ENCODE results near the gene SNAPC2.
"Not testable (repeated sequence)": the region's sequence is repeated elsewhere in the genome, so short reads cannot be mapped to it uniquely, and the experiment has no call there.

SNAPC2 gene

DNA sequence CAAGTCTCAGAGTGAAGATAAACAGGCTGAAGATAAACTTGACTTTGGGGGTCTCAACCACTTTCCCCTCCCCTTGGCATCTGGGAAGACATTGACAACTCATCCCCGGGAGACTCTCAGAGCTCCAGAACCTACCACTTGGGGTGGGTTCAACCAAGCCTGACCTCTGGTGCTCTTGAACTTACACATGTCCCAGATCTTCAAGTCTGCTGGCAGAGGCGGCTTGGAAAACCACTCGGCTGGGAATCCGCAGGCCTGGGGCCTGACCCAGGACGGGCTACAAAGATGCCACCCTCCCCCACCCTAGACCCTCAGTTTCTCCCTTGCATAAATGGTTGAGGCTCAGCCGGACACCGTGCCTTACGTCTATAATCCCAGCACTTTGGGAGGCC lies 31.3 kb upstream of the SNAPC2 start:
- DNase-seq (ENCODE audit: low read depth in 2 of 2), result no peak

DNA sequence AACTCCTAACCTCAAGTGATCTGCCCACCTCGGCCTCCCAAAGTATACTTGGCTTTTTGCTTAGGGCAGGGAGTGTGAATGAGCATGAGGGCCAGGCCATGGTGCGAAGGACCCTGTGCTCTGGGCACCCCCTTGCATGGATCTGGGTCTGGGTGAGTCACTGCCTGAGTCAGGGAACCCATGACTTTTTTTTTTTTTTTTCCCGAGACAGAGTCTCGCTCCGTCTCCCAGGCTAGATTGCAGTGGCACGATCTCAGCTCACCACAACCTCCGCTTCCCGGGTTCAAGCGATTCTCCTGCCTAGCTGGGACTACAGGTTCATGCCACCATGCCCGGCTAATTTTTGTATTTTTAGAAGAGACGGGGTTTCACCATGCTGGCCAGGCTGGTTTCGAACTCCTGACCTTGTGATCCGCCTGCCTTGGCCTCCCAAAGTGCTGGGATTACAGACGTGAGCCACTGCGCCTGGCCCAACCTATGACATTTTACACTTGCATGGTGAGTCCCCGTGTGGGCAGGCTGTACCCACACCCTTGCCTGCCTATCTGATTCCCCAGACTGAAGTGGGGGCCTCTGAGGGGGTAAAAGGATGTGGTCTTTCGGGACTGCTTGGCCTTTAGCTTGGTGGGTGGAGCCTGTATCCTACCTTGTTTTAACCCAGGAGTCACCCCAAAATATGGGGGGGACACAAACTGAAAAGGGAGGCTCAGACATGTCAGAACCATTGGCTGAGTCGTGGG lies 26.6 kb upstream of the SNAPC2 start:
- DNase-seq (ENCODE audit: low read depth in 2 of 2), result not testable (repeated sequence)

DNA sequence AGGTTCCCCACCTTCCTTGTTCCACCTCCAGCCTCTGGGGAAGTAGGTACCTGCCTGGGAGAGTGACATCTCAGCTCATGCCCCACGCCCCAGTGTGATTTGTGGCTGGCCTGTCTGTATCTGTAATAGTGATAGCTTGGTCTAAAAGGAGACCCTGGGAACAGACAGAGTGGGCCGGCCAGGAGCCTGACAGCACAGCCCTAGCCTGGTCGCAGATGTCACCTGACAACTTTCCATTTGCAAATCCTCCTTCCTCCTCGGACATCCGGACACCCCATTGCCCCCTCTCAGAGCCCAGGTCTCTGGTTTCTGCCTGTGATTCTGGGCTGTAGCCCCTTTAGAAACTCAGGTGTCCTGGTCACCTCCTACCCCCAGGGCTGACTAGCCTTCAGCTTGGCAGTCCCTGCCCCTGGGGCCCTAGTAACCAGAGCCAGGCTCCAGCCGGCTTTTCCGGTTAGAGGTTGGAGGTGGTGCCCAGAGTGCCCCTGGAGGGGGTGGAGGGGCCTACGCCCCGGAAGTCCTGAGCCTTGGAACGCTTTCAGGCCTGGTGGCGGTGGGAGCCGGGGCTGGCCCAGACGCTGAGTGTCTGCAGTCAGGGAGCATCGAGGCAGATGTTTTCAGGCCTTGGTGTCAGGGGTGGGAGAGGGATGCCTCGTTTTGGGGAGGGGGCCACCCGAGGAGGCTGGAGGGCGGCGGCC lies 25.4 kb upstream of the SNAPC2 start:
- no peak for DNase-seq (ENCODE audit: low read depth in 2 of 2)

DNA sequence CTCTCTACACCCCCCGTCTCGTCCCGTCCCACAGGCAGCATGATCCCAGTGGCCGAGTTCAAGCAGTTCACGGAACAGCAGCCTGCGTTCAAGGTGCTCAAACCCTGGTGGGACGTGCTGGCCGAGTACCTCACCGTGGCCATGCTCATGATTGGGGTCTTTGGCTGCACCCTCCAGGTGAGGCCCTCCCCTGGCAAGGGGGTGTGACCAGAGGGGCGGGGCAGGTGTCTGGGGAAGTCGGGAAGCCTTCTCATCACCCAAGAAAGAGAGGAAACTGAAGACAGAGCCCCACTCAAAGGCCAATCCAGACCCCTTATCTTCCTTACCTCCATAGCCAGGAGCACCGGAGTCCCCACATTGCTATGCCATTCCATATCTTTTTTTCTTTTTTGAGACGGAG lies 24.6 kb upstream of the SNAPC2 start:
- no peak for DNase-seq (ENCODE audit: low read depth in 2 of 2)

DNA sequence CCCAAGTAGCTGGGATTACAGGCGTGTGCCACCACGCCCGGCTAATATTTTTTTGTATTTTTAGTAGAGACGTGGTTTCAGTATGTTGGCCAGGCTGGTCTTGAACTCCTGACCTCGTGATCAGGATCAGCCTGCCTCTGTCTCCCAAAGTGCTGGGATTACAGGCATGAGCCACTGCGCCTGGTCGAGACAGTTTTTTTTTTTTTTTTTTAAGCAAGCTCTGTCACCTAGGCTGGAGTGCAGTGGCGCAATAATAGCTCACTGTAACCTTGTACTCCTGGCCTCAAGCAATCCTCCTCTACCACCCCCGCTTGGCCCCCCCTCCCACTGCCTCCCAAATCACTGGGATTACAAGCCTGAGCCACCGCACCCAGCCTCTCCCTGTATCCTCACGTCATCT lies 22.8 kb upstream of the SNAPC2 start:
- DNase-seq (ENCODE audit: low read depth in 2 of 2), result no peak

DNA sequence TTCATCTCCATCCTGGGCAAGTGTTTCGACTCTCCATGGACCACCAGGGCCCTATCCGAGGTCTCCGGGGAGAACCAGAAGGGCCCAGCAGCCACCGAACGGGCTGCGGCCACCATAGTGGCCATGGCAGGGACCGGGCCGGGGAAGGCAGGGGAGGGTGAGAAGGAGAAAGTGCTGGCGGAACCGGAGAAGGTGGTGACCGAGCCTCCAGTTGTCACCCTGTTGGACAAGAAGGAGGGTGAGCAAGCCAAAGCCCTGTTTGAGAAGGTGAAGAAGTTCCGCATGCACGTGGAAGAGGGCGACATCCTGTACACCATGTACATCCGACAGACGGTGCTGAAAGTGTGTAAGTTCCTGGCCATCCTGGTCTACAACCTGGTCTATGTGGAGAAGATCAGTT lies 21.2 kb upstream of the SNAPC2 start:
- DNase-seq (ENCODE audit: low read depth in 2 of 2), result no peak

DNA sequence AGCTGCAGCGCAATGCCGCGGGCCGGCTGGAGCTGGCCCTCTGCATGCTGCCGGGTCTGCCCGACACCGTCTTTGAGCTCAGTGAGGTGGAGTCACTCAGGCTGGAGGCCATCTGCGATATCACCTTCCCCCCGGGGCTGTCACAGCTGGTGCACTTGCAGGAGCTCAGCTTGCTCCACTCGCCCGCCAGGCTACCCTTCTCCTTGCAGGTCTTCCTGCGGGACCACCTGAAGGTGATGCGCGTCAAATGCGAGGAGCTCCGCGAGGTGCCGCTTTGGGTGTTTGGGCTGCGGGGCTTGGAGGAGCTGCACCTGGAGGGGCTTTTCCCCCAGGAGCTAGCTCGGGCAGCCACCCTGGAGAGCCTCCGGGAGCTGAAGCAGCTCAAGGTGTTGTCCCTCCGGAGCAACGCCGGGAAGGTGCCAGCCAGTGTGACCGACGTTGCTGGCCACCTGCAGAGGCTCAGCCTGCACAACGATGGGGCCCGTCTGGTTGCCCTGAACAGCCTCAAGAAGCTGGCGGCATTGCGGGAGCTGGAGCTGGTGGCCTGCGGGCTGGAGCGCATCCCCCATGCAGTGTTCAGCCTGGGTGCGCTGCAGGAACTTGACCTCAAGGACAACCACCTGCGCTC lies 20.3 kb upstream of the SNAPC2 start:
- no peak for DNase-seq (ENCODE audit: low read depth in 2 of 2)

DNA sequence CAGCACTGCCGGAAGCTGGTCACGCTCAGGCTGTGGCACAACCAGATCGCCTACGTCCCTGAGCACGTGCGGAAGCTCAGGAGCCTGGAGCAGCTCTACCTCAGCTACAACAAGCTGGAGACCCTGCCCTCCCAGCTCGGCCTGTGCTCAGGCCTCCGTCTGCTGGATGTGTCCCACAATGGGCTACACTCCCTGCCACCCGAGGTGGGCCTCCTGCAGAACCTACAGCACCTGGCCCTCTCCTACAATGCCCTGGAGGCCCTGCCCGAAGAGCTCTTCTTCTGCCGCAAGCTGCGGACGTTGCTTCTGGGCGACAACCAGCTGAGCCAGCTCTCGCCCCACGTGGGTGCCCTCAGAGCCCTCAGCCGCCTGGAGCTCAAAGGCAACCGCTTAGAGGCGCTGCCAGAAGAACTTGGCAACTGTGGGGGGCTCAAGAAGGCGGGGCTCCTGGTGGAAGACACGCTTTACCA lies 19.7 kb upstream of the SNAPC2 start:
- DNase-seq (ENCODE audit: low read depth in 2 of 2), result no peak

DNA sequence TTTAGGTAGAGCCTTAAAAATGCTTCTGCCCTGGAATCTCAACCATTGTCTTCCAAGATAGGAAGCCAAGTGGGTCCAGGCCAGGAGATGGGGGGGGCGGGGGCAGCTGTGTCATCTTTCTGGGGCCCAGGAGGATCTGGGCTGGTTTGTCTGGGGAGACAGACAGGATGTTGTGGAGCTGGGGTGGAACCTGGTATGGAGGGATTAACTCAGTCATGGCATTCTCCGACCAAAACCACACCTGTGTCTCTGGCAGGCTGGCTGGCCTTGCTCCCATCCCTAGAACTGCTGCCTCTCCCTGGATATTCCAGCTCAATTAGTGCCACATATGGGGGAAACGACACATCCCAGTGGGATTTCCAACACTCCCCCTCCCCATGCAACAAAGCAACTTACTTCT lies 19.2 kb upstream of the SNAPC2 start:
- DNase-seq (ENCODE audit: low read depth in 2 of 2), result no peak

DNA sequence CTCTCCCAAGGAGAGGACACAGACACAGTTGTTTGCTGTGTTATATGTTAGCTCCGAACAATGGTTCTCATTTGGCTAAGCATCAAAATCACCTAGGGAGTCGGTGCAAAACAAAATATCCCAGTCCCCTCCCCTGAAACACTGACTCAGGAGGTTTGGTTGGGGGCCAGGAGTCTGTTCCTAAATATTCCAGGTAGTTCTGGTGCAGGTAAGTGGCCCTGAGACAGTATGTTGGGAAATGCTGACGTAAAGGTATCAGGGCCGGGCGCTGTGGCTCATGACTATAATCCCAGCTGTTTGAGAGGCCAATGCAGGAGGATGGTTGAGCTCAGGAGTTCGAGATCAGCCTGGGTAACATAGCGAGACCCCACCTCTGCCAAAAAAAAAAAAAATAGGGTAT lies 18.8 kb upstream of the SNAPC2 start:
- DNase-seq (ENCODE audit: low read depth in 2 of 2), result no peak

DNA sequence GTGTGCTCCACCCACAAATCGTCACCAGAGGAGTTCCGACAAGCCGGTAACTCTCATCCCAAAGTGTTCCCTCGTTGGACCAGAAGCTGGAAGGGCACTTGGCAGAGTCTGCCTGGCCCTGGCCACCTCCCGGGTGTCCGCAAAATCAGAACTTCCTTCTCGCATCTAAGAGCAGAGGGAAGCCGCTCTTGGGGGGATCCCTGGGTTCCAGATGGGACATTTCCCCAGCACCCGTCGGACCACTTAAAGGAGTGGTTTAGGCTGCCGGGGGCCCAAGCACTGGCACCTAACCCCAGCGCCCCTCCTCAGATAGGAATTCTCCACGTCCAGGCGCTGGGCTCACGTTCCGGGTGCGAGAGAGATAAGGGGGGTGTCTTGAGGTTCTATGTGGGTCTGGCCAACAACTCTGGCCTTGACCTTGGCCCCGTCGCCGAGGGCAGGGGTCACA lies 17.3 kb upstream of the SNAPC2 start:
- DNase-seq (ENCODE audit: low read depth in 2 of 2), result no peak

DNA sequence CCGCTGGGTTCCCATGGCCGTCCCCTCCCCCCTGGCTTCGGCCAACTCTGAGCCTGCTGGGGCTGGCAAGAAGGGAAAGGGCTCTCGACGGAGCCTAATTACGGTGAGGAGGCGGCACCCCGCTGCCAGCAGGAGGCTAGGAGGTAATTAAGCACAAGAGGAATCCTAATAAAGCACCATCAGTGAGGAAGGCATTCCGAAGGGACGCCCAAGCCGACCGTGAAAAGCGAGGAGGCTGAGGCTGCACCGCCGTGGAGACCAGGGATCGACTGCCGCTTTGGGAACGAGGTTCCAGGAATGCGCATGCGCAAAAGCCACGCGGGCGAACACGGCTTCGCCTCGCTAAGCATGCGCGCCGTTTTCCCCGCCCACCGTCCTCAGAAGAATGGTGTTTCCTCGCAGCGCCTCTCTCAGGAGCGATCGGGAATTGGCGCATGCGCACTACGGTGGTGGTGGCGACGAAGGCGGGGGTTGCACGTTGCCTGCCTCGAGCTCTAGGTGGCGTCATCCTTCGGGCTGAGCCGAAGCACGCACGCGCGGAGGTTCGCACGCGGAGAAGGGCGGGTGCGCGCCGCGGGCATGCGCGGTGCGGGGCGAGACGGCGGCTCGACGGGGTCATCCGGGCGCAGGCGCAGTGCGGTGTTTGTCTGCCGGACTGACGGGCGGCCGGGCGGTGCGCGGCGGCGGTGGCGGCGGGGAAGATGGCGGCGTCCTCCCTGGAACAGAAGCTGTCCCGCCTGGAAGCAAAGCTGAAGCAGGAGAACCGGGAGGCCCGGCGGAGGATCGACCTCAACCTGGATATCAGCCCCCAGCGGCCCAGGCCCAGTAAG lies 16.7 kb upstream of the SNAPC2 start, which contains the start of gene MAP2K7:
TSS of gene MAP2K7 (plus strand) at position 634 of the 830 bp plus-strand sequence. CDS start at position 702, 68 bp downstream.
- DNase-seq (ENCODE audit: low read depth in 2 of 2), result peak; percentile 100

DNA sequence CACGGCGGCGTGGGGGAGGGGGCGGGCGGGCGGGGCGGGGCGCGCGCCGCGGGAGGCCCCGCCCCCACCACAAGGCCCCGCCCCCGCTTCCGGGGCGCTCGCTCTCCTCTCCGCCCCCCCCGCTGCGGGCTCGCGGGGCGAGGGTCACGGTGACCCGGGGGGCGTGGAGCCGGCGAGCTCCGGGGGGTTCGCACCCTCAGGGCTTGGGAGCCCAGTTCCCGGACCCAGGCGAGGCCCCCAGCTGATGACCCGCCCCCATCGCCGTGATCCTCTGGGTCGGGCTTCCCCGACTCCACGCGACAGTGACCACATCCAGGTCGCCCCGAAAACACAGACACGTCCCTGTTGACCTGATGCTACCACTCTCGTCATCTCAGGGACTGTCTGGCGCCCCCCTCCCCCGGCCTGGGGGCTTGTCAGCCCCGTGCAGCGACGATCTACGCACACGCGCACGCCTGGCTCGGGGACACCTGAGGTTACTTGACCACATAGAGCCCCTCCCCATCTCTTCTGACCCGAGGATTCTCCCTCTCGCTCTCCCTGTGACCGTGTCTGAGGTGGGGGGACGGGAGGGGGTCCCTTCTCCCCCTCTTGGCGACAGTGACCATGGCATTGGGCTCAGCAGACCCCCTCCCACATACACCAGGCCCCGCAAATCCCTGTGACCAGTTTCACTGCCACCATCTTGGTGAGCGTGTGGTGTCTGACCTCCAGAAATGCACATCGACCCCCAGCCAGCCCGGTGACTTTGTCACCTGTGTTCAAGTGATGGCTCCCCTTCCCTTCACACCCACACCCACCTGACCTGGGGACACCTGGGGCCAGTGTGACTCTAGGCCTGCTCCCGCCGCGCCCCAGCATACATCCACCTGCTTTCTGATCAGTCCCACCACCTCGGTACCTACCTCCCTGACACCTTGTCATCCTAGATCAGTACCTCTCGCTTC lies 15.8 kb upstream of the SNAPC2 start:
- DNase-seq (ENCODE audit: low read depth in 2 of 2), result no peak

DNA sequence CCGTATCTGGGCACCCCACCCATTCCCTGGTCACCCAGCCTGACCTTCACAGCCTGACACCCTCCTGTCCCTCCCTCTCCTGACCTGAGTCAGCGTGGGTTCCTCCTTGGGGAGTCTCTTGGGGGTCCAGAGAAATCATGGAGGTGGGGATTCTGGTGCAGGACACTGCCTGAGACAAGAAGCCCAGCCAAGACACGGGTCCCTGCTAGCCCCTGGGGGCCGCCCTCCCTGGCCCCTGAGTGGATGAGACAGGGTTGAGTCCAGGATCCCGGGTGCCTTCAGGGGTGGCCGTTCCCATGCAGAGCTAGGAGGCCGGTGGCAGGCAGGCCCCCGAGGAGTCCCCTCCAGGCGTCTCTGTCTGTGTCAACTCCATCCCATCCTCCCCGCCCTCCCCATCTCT lies 14.9 kb upstream of the SNAPC2 start:
- no peak for DNase-seq (ENCODE audit: low read depth in 2 of 2)

DNA sequence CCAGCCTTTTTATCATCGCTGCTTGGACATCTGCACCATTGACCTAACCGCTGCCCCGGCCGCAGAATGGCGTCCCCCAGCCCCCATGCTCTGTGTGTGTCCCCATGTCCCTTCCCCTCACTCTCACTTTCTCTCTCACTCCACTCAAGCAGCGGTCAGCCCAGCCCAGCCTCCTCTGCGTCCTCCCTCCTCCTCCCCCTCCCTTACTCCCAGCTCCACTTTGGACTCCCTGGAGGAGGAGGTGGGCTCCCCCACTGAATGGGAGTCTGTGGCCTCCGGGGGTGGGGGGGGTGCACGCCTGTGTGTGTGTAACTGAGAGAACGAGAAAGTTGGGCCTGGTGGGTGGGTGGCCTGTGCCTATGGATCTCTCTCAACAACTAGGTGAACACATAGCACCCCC lies 14.3 kb upstream of the SNAPC2 start:
- DNase-seq (ENCODE audit: low read depth in 2 of 2), result no peak

DNA sequence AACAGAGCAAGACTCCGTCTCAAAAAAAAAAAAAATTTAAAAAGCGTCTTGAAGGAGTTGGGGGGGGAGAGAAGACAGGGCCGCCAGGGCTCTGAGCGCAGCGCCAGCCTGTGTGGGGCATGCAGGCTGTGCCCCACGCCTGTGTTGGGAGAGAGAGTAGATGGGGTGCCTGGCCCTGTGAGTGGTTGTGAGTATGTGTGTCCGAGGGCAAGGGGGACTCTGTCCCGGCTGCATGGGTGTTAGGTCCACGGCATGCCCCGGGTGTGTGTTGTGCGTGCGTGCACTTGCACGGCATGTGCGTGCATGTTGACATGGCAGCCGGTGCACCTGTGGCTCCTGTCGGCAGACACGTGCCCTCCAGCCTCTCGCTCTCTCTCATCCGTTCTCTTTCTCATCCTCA lies 13.0 kb upstream of the SNAPC2 start:
- DNase-seq (ENCODE audit: low read depth in 2 of 2), result no peak

DNA sequence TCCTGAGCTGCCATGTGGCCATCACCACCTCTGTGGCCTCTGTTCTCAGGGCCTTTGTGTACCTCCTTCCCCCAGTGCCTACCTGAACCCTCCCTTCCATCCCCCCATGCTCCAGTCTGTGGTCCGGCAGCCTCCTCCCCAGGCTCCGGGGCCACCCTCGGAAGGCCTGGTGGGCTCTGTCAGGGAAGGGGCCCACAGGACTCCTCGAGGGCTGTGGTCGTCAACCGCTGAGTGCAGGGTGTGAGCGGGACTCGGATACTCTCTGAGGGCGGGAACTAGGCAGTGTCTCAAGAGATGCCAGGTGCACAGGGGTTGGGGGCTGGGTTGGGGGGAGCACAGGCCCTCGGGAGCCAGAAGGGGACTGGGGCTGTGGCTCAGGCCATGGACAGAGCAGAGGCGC lies 12.6 kb upstream of the SNAPC2 start:
- no peak for DNase-seq (ENCODE audit: low read depth in 2 of 2)

DNA sequence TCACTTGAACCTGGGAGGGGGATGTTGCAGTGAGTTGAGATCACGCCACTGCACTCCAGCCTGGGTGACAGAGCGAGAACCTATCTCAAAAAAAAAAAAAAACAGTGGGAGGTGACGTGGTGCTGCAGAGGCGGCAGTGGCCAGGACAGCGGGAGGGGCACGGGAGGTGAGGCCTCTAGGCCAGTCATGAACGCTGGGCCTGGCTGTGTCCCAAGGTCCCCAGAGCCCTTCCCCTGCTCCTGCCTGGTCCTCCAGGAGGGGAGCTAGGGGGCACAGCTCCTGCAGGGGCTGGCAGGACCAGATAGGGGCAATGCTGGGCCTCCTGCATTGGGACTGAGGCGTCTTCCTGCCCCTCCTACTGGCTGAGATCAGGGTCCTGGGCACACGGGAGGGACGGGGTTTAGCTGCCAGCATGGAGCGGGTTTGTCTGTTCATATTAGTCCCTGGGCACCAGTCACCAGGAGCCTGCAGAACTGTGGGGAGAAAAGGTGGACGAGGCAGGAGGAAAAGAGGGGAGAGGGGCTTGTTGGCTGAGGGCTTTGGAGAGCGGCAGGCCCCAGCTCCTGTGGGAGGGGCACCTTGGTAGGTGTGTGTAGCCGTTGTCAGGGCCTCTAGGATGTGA lies 11.9 kb upstream of the SNAPC2 start:
- DNase-seq (ENCODE audit: low read depth in 2 of 2), result no peak

DNA sequence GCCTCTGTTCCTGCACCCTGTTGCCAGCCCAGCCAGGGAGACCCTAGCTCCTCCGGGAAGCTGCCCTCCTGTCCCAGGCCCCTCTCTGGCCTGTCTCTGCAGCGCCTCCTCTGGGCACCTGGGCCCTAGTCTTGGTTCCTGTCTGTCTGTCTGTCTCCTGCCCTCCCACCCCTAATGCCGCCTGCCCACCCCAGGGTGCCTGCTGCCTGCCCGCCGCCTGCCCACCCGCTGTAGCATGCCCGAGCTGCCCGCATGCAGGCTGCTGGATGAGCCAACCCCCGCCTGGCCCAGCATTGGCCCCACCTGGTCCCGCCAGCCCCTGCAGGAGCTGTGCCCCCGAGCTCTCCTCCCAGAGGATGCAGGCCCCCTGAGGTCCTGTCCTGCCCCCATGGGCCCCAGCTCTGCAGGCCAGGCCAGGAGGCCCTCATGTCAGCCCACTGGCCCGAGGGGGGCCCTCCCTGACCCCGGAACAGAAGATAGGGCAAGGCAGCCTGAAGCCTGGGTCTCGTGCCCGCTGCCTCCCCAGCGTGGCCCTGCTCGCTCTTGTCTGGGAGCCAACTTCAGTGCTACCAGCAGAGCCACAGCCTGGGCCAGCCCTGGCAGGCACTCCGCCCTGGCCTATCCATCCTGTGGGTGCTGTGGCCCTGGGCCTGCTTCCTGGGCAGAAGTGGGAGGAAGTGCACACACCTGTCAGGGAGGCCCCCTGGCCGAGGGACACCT lies 11.2 kb upstream of the SNAPC2 start:
- DNase-seq (ENCODE audit: low read depth in 2 of 2), result no peak
